ENCODE results near the gene DENND1A. TPM values are rescaled to one million over a fixed set of nuclear protein-coding genes. Genes with fewer than 3 reads are reported as not detected.

The DENND1A gene
- total and polyA plus RNA-seq, 2 donors from 2014 or later, result 16.3 to 19.6 TPM

- H3K4me1 ChIP-seq (ENCODE audit: control insufficient read depth in 2 of 3, insufficient read depth in 2 of 3, low read depth in 1 of 3, low read length in 3 of 3), result no peaks in the 10 kb centered on the region
These were observed 272.0 kb downstream of the DENND1A start for GRCh38 chr9:123657941-123658340.

GRCh38 chr9:123657099-123657498, 272.8 kb downstream of the DENND1A start:
- TF ChIP-seq, protein P1, sequence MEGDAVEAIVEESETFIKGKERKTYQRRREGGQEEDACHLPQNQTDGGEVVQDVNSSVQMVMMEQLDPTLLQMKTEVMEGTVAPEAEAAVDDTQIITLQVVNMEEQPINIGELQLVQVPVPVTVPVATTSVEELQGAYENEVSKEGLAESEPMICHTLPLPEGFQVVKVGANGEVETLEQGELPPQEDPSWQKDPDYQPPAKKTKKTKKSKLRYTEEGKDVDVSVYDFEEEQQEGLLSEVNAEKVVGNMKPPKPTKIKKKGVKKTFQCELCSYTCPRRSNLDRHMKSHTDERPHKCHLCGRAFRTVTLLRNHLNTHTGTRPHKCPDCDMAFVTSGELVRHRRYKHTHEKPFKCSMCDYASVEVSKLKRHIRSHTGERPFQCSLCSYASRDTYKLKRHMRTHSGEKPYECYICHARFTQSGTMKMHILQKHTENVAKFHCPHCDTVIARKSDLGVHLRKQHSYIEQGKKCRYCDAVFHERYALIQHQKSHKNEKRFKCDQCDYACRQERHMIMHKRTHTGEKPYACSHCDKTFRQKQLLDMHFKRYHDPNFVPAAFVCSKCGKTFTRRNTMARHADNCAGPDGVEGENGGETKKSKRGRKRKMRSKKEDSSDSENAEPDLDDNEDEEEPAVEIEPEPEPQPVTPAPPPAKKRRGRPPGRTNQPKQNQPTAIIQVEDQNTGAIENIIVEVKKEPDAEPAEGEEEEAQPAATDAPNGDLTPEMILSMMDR (IDR thresholded peaks at IDR 0.05; ENCODE audit: borderline replicate concordance, extremely low read depth, insufficient read depth), result no peak
- Histone ChIP-seq H3K27ac (ENCODE audit: low read depth in 2 of 2, low read length in 2 of 2) (no peak overlapping the region), H3K9ac (ENCODE audit: low read length in 3 of 3) (no peak overlapping the region), H3K27me3 (ENCODE audit: control insufficient read depth, insufficient read depth, low read length) (no peaks in the 10 kb centered on the region), H3K4me1 (ENCODE audit: control insufficient read depth in 2 of 3, insufficient read depth in 2 of 3, low read depth in 1 of 3, low read length in 3 of 3) (no peaks in the 10 kb centered on the region), H3K9me3 (ENCODE audit: control insufficient read depth in 2 of 3, insufficient read depth in 1 of 3, low read length in 3 of 3) (peaks cover 0 to 2% (median 0%) of the 10 kb centered on the region in 3 donors), H3K4me3 (ENCODE audit: low read length in 3 of 3) (no peak overlapping the region), H3K36me3 (ENCODE audit: control insufficient read depth in 2 of 3, insufficient read depth in 3 of 3, low read length in 3 of 3) (peaks cover 0 to 2% (median 0%) of the 10 kb centered on the region in 3 donors)
- FAIRE-seq (no peak), DNase-seq (no peak)
- intact Hi-C loops (cut with DNase I), result no loop called here

More at GRCh38 chr9:123657941-123658340, 272.0 kb downstream of the DENND1A start:
- peaks cover 0 to 2% (median 0%) of the 10 kb centered on the region in 3 donors for H3K36me3 ChIP-seq (ENCODE audit: control insufficient read depth in 2 of 3, insufficient read depth in 3 of 3, low read length in 3 of 3)
- FAIRE-seq (no peak), DNase-seq (peak in 1 of 5 donors; percentile 53)
- no peaks in the 10 kb centered on the region for H3K27me3 ChIP-seq (ENCODE audit: control insufficient read depth, insufficient read depth, low read length)
- H3K4me3 ChIP-seq (ENCODE audit: low read length in 3 of 3), result no peak overlapping the region
- no peak overlapping the region for H3K9ac ChIP-seq (ENCODE audit: low read length in 3 of 3)
- TF ChIP-seq, protein P1 (IDR thresholded peaks at IDR 0.05; ENCODE audit: borderline replicate concordance, extremely low read depth, insufficient read depth), result no peak
- intact Hi-C loops (cut with DNase I), result no loop called here
- H3K27ac ChIP-seq (ENCODE audit: low read depth in 2 of 2, low read length in 2 of 2), result no peak overlapping the region
- peaks cover 0 to 7% (median 0%) of the 10 kb centered on the region in 3 donors for H3K9me3 ChIP-seq (ENCODE audit: control insufficient read depth in 2 of 3, insufficient read depth in 1 of 3, low read length in 3 of 3)

GRCh38 chr9:123656565-123656964, 273.4 kb downstream of the DENND1A start:
- FAIRE-seq (no peak), DNase-seq (no peak)
- peaks cover 0 to under 1% (median 0%) of the 10 kb centered on the region in 3 donors for H3K36me3 ChIP-seq (ENCODE audit: control insufficient read depth in 2 of 3, insufficient read depth in 3 of 3, low read length in 3 of 3)
- intact Hi-C loops (cut with DNase I), result no loop called here
- H3K9ac ChIP-seq (ENCODE audit: low read length in 3 of 3), result no peak overlapping the region
- no peaks in the 10 kb centered on the region for H3K27me3 ChIP-seq (ENCODE audit: control insufficient read depth, insufficient read depth, low read length)
- H3K4me1 ChIP-seq (ENCODE audit: control insufficient read depth in 2 of 3, insufficient read depth in 2 of 3, low read depth in 1 of 3, low read length in 3 of 3), result no peaks in the 10 kb centered on the region
- H3K4me3 ChIP-seq (ENCODE audit: low read length in 3 of 3), result no peak overlapping the region
- H3K9me3 ChIP-seq (ENCODE audit: control insufficient read depth in 2 of 3, insufficient read depth in 1 of 3, low read length in 3 of 3), result no peaks in the 10 kb centered on the region
- no peak overlapping the region for H3K27ac ChIP-seq (ENCODE audit: low read depth in 2 of 2, low read length in 2 of 2)
- TF ChIP-seq, protein P1 (IDR thresholded peaks at IDR 0.05; ENCODE audit: borderline replicate concordance, extremely low read depth, insufficient read depth), result no peak

Data from kidney (tissue), 14 donors.